HCT116 (cell line): Measurements from ENCODE around the gene MSI2. TPM values are rescaled to one million over a fixed set of nuclear protein-coding genes. Genes with fewer than 3 reads are reported as not detected.

Experiments used
- ATAC-seq: fragments of 200-7000 bp; cut with Tn5 transposase; 2 replicates; pipeline ENCODE4 v1.9.1; 2020; ENCODE audit warnings: mild to moderate bottlenecking, moderate library complexity
- BruUV-seq: library from RNA; stranded (reverse); fragments of 400-500 nt; replicated peaks from 2 replicates; lab custom pipeline; 2021; lab: Mats Ljungman, UMichigan
- CTCF ChIA-PET: fragments of 300-600 bp; sonication (Branson Sonifier 250); formaldehyde crosslinking; loops from one replicate; lab custom pipeline; 2021; ENCODE audit warnings: antibody characterized with exemption; lab: Charles Lee
- POLR2A ChIA-PET: fragments of 300-600, 350-600 bp; sonication (Branson Sonifier 250); formaldehyde crosslinking; loops from one replicate; lab custom pipeline; 2021; ENCODE audit warnings: antibody characterized with exemption; lab: Charles Lee
- RAD21 ChIA-PET, 2 experiments: fragments of 300-600 bp; sonication (Branson Sonifier 250); formaldehyde crosslinking; loops; one replicate each; lab custom pipeline; 2023; ENCODE audit warnings: low total read pairs in 2 of 2; ENCODE audit not compliant: uncharacterized antibody in 2 of 2, unreplicated experiment in 2 of 2, low non-redundant PET in 1 of 2; lab: Charles Lee
- DNase-seq: peaks from one replicate; pipeline ENCODE4 v3.0.0-alpha.2; 2010; ENCODE audit warnings: low read depth, low spot score
- H2AFZ ChIP-seq: fragments of 200-600 bp; shearing (Covaris generic), sonication (generic); 2 replicates; pipeline ENCODE4 v1.6.1; 2017; ENCODE audit warnings: low read depth, mixed run types, mixed read lengths, antibody characterized with exemption, low read length; ENCODE audit not compliant: poor library complexity, severe bottlenecking
- H3K27ac ChIP-seq: 2 replicates; pipeline ENCODE4 v1.5.1; 2012; ENCODE audit warnings: low read depth, low read length
- H3K27me3 ChIP-seq: fragments of 200-600 bp; sonication (generic); 2 replicates; pipeline ENCODE4 v1.6.1; 2016; ENCODE audit warnings: mixed run types, low read length, mixed read lengths; ENCODE audit not compliant: insufficient read depth
- H3K36me3 ChIP-seq, 2 experiments: fragments of 200-500 bp in 1 of 2; fragments of 200-600 bp in 1 of 2; sonication (Bioruptor generic) in 1 of 2; sonication (generic) in 1 of 2; 2 replicates each; pipeline versions ENCODE4 v1.5.1 to v1.6.1; 2014 to 2016; ENCODE audit warnings: low read length in 2 of 2, inconsistent platforms in 1 of 2, mixed read lengths in 1 of 2, mixed run types in 1 of 2; ENCODE audit not compliant: insufficient read depth in 2 of 2, control insufficient read depth in 1 of 2
- H3K4me1 ChIP-seq, 2 experiments: fragments of 200-600 bp in 1 of 2; sonication (generic) in 1 of 2; 2 replicates each; pipeline versions ENCODE4 v1.5.1 to v1.6.1; 2012 to 2017; ENCODE audit warnings: low read length in 2 of 2, inconsistent platforms in 1 of 2, mild to moderate bottlenecking in 1 of 2, mixed read lengths in 1 of 2, mixed run types in 1 of 2, moderate library complexity in 1 of 2; ENCODE audit not compliant: insufficient read depth in 2 of 2, control insufficient read depth in 1 of 2
- H3K4me2 ChIP-seq: fragments of 200-600 bp; sonication (generic); 2 replicates; pipeline ENCODE4 v1.6.1; 2017; ENCODE audit warnings: mixed run types, low read length, mixed read lengths
- H3K4me3 ChIP-seq, 2 experiments: fragments of 200-600 bp in 1 of 2; sonication (generic) in 1 of 2; replicated peaks in 1 of 2; 2 replicates each; pipeline ENCODE4 v1.5.1; 2011 to 2016; ENCODE audit warnings: low read length in 2 of 2, control low read depth in 1 of 2, low read depth in 1 of 2, mild to moderate bottlenecking in 1 of 2, mixed read lengths in 1 of 2, mixed run types in 1 of 2
- H3K79me2 ChIP-seq: fragments of 200-600 bp; sonication (generic); 2 replicates; pipeline ENCODE4 v1.6.1; 2017; ENCODE audit warnings: mild to moderate bottlenecking, mixed run types, low read length, moderate library complexity, mixed read lengths; ENCODE audit not compliant: insufficient read depth
- H3K9ac ChIP-seq: fragments of 200-600 bp; sonication (generic); 2 replicates; pipeline ENCODE4 v1.6.1; 2016; ENCODE audit warnings: low read length, mixed read lengths
- H3K9me2 ChIP-seq: fragments of 200-600 bp; sonication (generic), shearing (Covaris generic); 2 replicates; pipeline ENCODE4 v1.6.1; 2017; ENCODE audit warnings: mixed run types, mild to moderate bottlenecking, moderate library complexity; ENCODE audit not compliant: insufficient read depth
- H3K9me3 ChIP-seq, 2 experiments: fragments of 200-500 bp in 1 of 2; fragments of 200-600 bp in 1 of 2; sonication (Bioruptor generic) in 1 of 2; sonication (generic) in 1 of 2; 2 replicates each; pipeline ENCODE4 v1.6.1; 2014 to 2017; ENCODE audit warnings: low read length in 2 of 2, mixed read lengths in 2 of 2, inconsistent platforms in 1 of 2, low read depth in 1 of 2, mild to moderate bottlenecking in 1 of 2, mixed run types in 1 of 2, moderate library complexity in 1 of 2; ENCODE audit not compliant: control insufficient read depth in 1 of 2, insufficient read depth in 1 of 2
- H4K20me1 ChIP-seq: fragments of 200-600 bp; sonication (generic), shearing (Covaris generic); 2 replicates; pipeline ENCODE4 v1.6.1; 2017; ENCODE audit warnings: mixed run types, mild to moderate bottlenecking, moderate library complexity; ENCODE audit not compliant: insufficient read depth
- CEBPB ChIP-seq: IDR thresholded peaks from 2 replicates; pipeline ENCODE4 v1.6.1; 2012; ENCODE audit warnings: low read depth
- EGR1 ChIP-seq: IDR thresholded peaks from 2 replicates; pipeline ENCODE4 v1.6.1; 2012; ENCODE audit warnings: low read depth
- ELF1 ChIP-seq: IDR thresholded peaks from 2 replicates; pipeline ENCODE4 v1.6.1; 2012; ENCODE audit warnings: low read depth, borderline replicate concordance
- EZH2 ChIP-seq: fragments of 200-600 bp; sonication (generic); IDR thresholded peaks from 2 replicates; pipeline ENCODE4 v1.6.1; 2017; ENCODE audit warnings: antibody characterized with exemption, mixed run types
- FOSL1 ChIP-seq: IDR thresholded peaks from 2 replicates; pipeline ENCODE4 v1.6.1; 2012; ENCODE audit warnings: low read depth
- JUND ChIP-seq: IDR thresholded peaks from 2 replicates; pipeline ENCODE4 v1.6.1; 2012
- POLR2A ChIP-seq: IDR thresholded peaks from 2 replicates; pipeline ENCODE4 v1.7.0; 2011; ENCODE audit warnings: borderline replicate concordance; ENCODE audit not compliant: insufficient read depth, insufficient read length; ENCODE audit errors: extremely low read depth
- POLR2AphosphoS5 ChIP-seq: IDR thresholded peaks from 2 replicates; pipeline ENCODE4 v1.6.1; 2011; ENCODE audit warnings: mild to moderate bottlenecking, low read depth, low read length, moderate library complexity
- SIN3A ChIP-seq: IDR thresholded peaks from 2 replicates; pipeline ENCODE4 v1.6.1; 2012; ENCODE audit warnings: low read depth
- SP1 ChIP-seq: IDR thresholded peaks from 2 replicates; pipeline ENCODE4 v1.6.1; 2012; ENCODE audit warnings: low read depth
- SRF ChIP-seq: IDR thresholded peaks from 2 replicates; pipeline ENCODE4 v1.6.1; 2012; ENCODE audit warnings: low read depth
- ZBTB33 ChIP-seq: IDR thresholded peaks from 2 replicates; pipeline ENCODE4 v1.6.1; 2011; ENCODE audit warnings: mild to moderate bottlenecking, low read length, moderate library complexity; ENCODE audit not compliant: insufficient replicate concordance; ENCODE audit errors: extremely low read depth
- ZNF274 ChIP-seq: fragments of 200-500 bp; sonication (Bioruptor generic); IDR thresholded peaks from 2 replicates; pipeline ENCODE4 v1.6.1; 2014; ENCODE audit warnings: mild to moderate bottlenecking, low read depth, low read length, inconsistent platforms
- intact Hi-C: fragments of 100-400 bp; cut with micrococcal nuclease; formaldehyde crosslinking; loops from 2 replicates; pipeline ENCODE4 v1.10.0; 2022
- total RNA-seq: library from RNA; stranded (reverse); gene quantifications from one replicate; pipeline ENCODE4 v1.2.1, GENCODE V29; 2021; ENCODE audit not compliant: unreplicated experiment
- TF ChIP-seq, protein P1 (sequence below): IDR thresholded peaks from 2 replicates; pipeline ENCODE4 v1.6.1; 2012; ENCODE audit warnings: low read depth
- TF ChIP-seq, protein P2 (sequence below): IDR thresholded peaks from 2 replicates; pipeline ENCODE4 v1.6.1; 2012

The MSI2 gene
- total RNA-seq, 1 experiment from 2014 or later, result 137 TPM

GRCh38 chr17:57649191-57649590 is 392.9 kb downstream of the MSI2 start:
- CTCF ChIA-PET, result no interaction called here
- Histone ChIP-seq H3K4me1 (peaks cover 3 to 15% of the 10 kb centered on the region in 2 experiments; a peak in 3 of 4 replicates), H3K9me3 (no peaks in the 10 kb centered on the region), H4K20me1 (no peaks in the 10 kb centered on the region), H3K4me3 (no peak overlapping the region), H3K79me2 (no peaks in the 10 kb centered on the region), H3K9me2 (no peaks in the 10 kb centered on the region), H2AFZ (no peak overlapping the region), H3K9ac (no peak overlapping the region), H3K4me2 (peak overlapping the region; percentile 35; the same call in 1 of the 2 replicates), H3K27ac (no peak overlapping the region), H3K27me3 (no peaks in the 10 kb centered on the region), H3K36me3 (peaks cover 0 to 3% of the 10 kb centered on the region in 2 experiments; a peak in 1 of 4 replicates)
- ATAC-seq (no peak), DNase-seq (no peak)
- no TSS peak for BruUV-seq
- RAD21 ChIA-PET, result no interaction called here
- POLR2A ChIA-PET, result no interaction called here
- intact Hi-C loops, result no loop called here
- TF ChIP-seq, protein P1, sequence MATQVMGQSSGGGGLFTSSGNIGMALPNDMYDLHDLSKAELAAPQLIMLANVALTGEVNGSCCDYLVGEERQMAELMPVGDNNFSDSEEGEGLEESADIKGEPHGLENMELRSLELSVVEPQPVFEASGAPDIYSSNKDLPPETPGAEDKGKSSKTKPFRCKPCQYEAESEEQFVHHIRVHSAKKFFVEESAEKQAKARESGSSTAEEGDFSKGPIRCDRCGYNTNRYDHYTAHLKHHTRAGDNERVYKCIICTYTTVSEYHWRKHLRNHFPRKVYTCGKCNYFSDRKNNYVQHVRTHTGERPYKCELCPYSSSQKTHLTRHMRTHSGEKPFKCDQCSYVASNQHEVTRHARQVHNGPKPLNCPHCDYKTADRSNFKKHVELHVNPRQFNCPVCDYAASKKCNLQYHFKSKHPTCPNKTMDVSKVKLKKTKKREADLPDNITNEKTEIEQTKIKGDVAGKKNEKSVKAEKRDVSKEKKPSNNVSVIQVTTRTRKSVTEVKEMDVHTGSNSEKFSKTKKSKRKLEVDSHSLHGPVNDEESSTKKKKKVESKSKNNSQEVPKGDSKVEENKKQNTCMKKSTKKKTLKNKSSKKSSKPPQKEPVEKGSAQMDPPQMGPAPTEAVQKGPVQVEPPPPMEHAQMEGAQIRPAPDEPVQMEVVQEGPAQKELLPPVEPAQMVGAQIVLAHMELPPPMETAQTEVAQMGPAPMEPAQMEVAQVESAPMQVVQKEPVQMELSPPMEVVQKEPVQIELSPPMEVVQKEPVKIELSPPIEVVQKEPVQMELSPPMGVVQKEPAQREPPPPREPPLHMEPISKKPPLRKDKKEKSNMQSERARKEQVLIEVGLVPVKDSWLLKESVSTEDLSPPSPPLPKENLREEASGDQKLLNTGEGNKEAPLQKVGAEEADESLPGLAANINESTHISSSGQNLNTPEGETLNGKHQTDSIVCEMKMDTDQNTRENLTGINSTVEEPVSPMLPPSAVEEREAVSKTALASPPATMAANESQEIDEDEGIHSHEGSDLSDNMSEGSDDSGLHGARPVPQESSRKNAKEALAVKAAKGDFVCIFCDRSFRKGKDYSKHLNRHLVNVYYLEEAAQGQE, result no peak
- TF ChIP-seq SIN3A (no peak), CEBPB (no peak), ELF1 (no peak)

GRCh38 chr17:57649731-57650484 is 393.6 kb downstream of the MSI2 start:
- Histone ChIP-seq H3K9me3 (no peaks in the 10 kb centered on the region), H4K20me1 (no peaks in the 10 kb centered on the region), H3K9me2 (no peaks in the 10 kb centered on the region), H3K27ac (no peak overlapping the region), H3K27me3 (no peaks in the 10 kb centered on the region), H3K4me3 (no peak overlapping the region), H3K9ac (no peak overlapping the region), H3K4me1 (peaks cover 3 to 15% of the 10 kb centered on the region in 2 experiments; a peak in 3 of 4 replicates), H3K79me2 (no peaks in the 10 kb centered on the region), H2AFZ (no peak overlapping the region), H3K36me3 (peaks cover 0 to 3% of the 10 kb centered on the region in 2 experiments; a peak in 1 of 4 replicates), H3K4me2 (peak overlapping the region; percentile 35)
- ChIA-PET POLR2A (no interaction called here), CTCF (no interaction called here), RAD21 (no interaction called here)
- DNase-seq (no peak), ATAC-seq (peak; percentile 63)
- intact Hi-C loops, result no loop called here
- no TSS peak for BruUV-seq
- no peak for TF ChIP-seq CEBPB
- TF ChIP-seq EZH2, result no peak
- TF ChIP-seq SRF, result no peak
- TF ChIP-seq ELF1, result no peak
- no peak for TF ChIP-seq SIN3A
- no peak for TF ChIP-seq POLR2A
- TF ChIP-seq EGR1, result no peak
- TF ChIP-seq JUND, result no peak; the same call in 1 of the 2 replicates
- no peak for TF ChIP-seq ZNF274
- TF ChIP-seq ZBTB33, result no peak
- TF ChIP-seq, protein P2, sequence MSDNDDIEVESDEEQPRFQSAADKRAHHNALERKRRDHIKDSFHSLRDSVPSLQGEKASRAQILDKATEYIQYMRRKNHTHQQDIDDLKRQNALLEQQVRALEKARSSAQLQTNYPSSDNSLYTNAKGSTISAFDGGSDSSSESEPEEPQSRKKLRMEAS, result no peak
- no peak for TF ChIP-seq POLR2AphosphoS5
- no peak for TF ChIP-seq SP1
- TF ChIP-seq FOSL1, result no peak
